T-helper 17 cell (primary cell): ENCODE measurements around the gene PGAM1. TPM values are rescaled to one million over a fixed set of nuclear protein-coding genes. Genes with fewer than 3 reads are reported as not detected.
"Not testable (repeated sequence)": the region's sequence is repeated elsewhere in the genome, so short reads cannot be mapped to it uniquely, and the experiment has no call there.

Source experiments
- ATAC-seq: fragments of 150-1000 bp; cut with Tn5 transposase; 2 replicates; pipeline ENCODE4 v1.10.0; 2021; ENCODE audit warnings: mild to moderate bottlenecking, moderate library complexity
- DNase-seq, 3 donors: peaks; one replicate each; pipeline versions ENCODE4 v3.0.0 to v3.0.0-alpha.2; 2020 to 2021
- H3K9me3 ChIP-seq: one replicate; pipeline ENCODE4 v1.7.0; 2013; ENCODE audit warnings: low read length, mild to moderate bottlenecking; ENCODE audit not compliant: control insufficient read depth, poor library complexity, severe bottlenecking
- H3K27ac Mint-ChIP-seq: one replicate; pipeline ENCODE4 v1.8.0; 2022; ENCODE audit warnings: mild to moderate bottlenecking, moderate library complexity, mixed read lengths
- H3K27me3 Mint-ChIP-seq: one replicate; pipeline ENCODE4 v1.8.0; 2022; ENCODE audit warnings: mixed read lengths
- H3K36me3 Mint-ChIP-seq: one replicate; pipeline ENCODE4 v1.8.0; 2022; ENCODE audit warnings: low read depth, mixed read lengths
- H3K4me1 Mint-ChIP-seq: one replicate; pipeline ENCODE4 v1.8.0; 2022; ENCODE audit warnings: mild to moderate bottlenecking, mixed read lengths
- H3K4me3 Mint-ChIP-seq: one replicate; pipeline ENCODE4 v1.8.0; 2022; ENCODE audit warnings: mild to moderate bottlenecking, moderate library complexity, mixed read lengths
- total RNA-seq, 4 donors: library from RNA in 2 of 4; stranded (reverse) in 2 of 4; gene quantifications; one replicate each; pipeline ENCODE4 v1.2.3 and lab custom pipeline; 2022 to 2026

The PGAM1 gene
- total RNA-seq, 2 donors from 2014 or later: 88.6 to 101 TPM

DNA sequence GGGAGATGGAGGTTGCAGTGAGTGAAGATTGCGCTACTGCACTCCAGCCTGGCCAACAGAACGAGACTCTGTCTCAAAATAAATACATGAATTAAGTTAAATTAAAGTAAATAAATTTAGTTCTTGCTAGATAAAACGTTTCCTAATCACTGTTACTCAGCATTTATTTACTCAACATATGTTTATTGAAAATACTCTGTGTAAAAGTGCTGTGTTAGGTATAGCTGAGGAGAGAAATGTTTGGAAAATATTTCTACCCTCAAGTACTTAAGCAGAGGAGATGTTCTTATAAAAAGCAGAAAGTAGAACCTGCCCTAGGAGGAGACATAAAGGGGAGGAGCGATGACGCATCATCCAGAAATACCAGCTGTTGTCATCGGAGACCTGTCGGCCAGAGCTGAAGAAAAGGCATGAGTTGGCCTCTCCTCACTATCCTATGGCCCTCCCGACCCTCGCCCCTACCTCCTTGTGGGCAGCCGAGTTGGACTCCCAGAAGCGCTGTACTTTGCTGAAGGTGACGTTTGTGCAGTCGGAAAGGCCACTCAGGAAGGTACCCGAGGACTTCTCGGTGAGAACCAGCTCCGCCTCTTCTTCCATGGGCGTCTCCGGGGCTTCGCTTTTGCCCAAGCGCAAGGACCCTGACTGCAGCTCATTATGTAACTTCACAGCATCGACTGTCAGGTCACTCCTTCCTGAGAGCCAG, 26.0 kb upstream of the PGAM1 start:
- no peaks in the 10 kb centered on the region for H3K9me3 ChIP-seq
- ATAC-seq (no peak), DNase-seq (no peak)
- Mint-ChIP-seq H3K4me1 (peaks cover 8% of the 10 kb centered on the region), H3K4me3 (peak overlapping the region; percentile 92), H3K27me3 (no peaks in the 10 kb centered on the region), H3K27ac (peak overlapping the region; percentile 97), H3K36me3 (no peaks in the 10 kb centered on the region)

- H3K9me3 ChIP-seq: no peaks in the 10 kb centered on the region
- H3K4me1 Mint-ChIP-seq: peaks cover 8% of the 10 kb centered on the region
- peak; percentile 95 for ATAC-seq
- H3K27ac Mint-ChIP-seq: peak within 1 kb of the TSS; percentile 97
- H3K36me3 Mint-ChIP-seq: no peaks in the 10 kb centered on the region
- DNase-seq: peak; percentile 56 to 70 (median 69)
- peak within 1 kb of the TSS; percentile 92 for H3K4me3 Mint-ChIP-seq
- no peaks in the 10 kb centered on the region for H3K27me3 Mint-ChIP-seq
Observed at GRCh38 chr10:97400665-97401454, 25.1 kb upstream of the PGAM1 start, which contains the start of gene RRP12. Gene RRP12 (minus strand): TSS chr10:97401340. CDS start chr10:97401231, 109 bp downstream.

GRCh38 chr10:97401455-97401919, 24.5 kb upstream of the PGAM1 start:
- no peaks in the 10 kb centered on the region for H3K36me3 Mint-ChIP-seq
- H3K4me3 Mint-ChIP-seq: peak overlapping the region; percentile 92
- ATAC-seq (no peak), DNase-seq (no peak)
- H3K27me3 Mint-ChIP-seq: no peaks in the 10 kb centered on the region
- H3K4me1 Mint-ChIP-seq: peaks cover 8% of the 10 kb centered on the region
- H3K9me3 ChIP-seq: no peaks in the 10 kb centered on the region
- peak overlapping the region; percentile 97 for H3K27ac Mint-ChIP-seq

- Mint-ChIP-seq H3K4me1 (peaks cover 14% of the 10 kb centered on the region), H3K27ac (no peak overlapping the region), H3K36me3 (no peaks in the 10 kb centered on the region), H3K27me3 (no peaks in the 10 kb centered on the region), H3K4me3 (no peak overlapping the region)
- DNase-seq (no peak), ATAC-seq (no peak)
- H3K9me3 ChIP-seq: no peaks in the 10 kb centered on the region
Observed at GRCh38 chr10:97404044-97404443, 21.9 kb upstream of the PGAM1 start.

- Mint-ChIP-seq H3K36me3 (no peaks in the 10 kb centered on the region), H3K4me3 (no peak overlapping the region), H3K27me3 (no peaks in the 10 kb centered on the region), H3K27ac (no peak overlapping the region), H3K4me1 (peaks cover 12% of the 10 kb centered on the region)
- no peaks in the 10 kb centered on the region for H3K9me3 ChIP-seq
- ATAC-seq (no peak), DNase-seq (no peak)
Observed at GRCh38 chr10:97406064-97406463, 19.9 kb upstream of the PGAM1 start.

GRCh38 chr10:97406483-97406882, 19.5 kb upstream of the PGAM1 start:
- not testable (repeated sequence) for H3K4me3 Mint-ChIP-seq, H3K27ac Mint-ChIP-seq, ATAC-seq, DNase-seq, H3K27me3 Mint-ChIP-seq, H3K36me3 Mint-ChIP-seq, H3K9me3 ChIP-seq, H3K4me1 Mint-ChIP-seq

DNA sequence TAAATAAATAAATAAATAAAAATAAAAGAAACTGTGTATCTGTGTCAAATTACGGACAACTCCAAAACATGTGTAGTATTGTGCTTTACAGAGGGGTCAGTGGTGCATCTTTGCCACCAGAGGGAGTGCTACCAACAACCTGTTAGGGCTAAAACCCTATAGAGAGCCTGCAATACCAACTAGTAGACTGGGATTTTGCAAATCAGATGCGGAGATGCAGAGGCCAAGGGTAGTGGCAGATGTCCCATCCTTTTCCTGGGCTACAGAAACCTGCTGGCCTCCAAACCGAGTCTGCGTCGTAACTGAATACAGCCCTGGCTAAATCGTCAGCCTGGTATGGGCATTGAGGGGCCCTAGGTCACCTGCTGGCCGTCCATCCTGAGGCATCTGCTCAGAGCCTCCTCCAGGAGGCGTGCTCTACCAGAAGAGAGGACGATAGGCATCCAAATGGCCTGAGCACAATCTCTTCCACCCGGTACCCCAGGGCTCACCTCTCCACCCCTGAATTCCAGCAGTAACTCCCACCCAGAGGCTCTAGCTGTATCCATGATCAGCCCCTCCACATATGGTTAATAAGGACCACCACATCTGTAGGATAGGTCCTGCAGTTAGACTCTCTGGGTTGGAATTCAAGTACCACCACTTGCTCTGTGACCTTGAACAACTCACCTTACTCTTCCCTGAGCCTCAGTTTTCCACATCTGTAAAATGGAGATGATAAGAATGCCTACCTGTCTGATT, 18.6 kb upstream of the PGAM1 start:
- peak overlapping the region; percentile 14 for H3K27ac Mint-ChIP-seq
- H3K27me3 Mint-ChIP-seq: no peaks in the 10 kb centered on the region
- H3K36me3 Mint-ChIP-seq: no peaks in the 10 kb centered on the region
- H3K9me3 ChIP-seq: no peaks in the 10 kb centered on the region
- H3K4me1 Mint-ChIP-seq: peaks cover 6% of the 10 kb centered on the region
- H3K4me3 Mint-ChIP-seq: peak overlapping the region; percentile 36
- DNase-seq (peak; percentile 33 to 46 (median 35)), ATAC-seq (peak; percentile 98)

DNA sequence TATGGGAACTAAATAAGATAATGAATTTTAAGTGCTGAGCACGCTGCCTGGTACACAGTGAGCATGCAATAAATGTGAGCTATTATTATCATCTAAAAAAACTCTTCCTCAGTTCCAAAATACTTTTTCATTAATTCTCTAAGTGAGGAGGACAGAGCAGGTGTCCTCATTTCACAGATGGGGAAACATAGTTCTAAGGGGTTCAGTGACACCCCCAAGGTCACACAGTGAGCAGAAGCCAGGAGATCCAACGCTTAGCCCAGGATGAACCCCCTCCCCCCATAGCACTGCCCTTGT, 18.1 kb upstream of the PGAM1 start:
- Mint-ChIP-seq H3K27me3 (no peaks in the 10 kb centered on the region), H3K27ac (peak overlapping the region; percentile 14), H3K4me1 (peaks cover 8% of the 10 kb centered on the region), H3K4me3 (no peak overlapping the region), H3K36me3 (no peaks in the 10 kb centered on the region)
- no peak for ATAC-seq
- no peaks in the 10 kb centered on the region for H3K9me3 ChIP-seq
- no peak for DNase-seq

DNA sequence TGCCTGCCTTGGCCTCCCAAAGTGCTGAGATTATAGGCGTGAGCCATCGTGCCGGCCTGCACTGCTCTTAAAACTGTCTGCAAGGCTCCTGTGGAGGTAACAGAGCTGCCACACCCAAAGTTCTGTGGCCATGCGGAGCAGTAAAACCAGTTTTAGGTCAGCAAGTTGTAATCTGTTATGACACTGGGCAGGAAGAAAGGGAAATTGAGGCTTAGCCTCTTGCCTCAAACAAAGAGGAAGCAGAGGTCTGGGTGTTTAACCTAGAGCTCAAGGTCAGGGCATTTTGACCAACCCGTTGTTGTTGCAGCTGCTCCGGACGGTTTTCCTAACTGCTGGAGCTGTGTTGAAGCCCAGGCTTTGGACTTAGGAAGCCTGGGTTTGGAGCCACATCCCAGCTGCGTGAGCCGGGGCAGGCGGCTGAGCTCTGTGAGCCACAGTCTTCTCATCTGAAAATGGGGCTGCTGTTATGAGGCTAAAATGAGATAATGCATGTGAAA, 17.4 kb upstream of the PGAM1 start:
- Mint-ChIP-seq H3K27me3 (no peaks in the 10 kb centered on the region), H3K4me1 (peaks cover 12% of the 10 kb centered on the region), H3K4me3 (no peak overlapping the region), H3K36me3 (no peaks in the 10 kb centered on the region), H3K27ac (no peak overlapping the region)
- H3K9me3 ChIP-seq: no peaks in the 10 kb centered on the region
- DNase-seq: no peak
- no peak for ATAC-seq

DNA sequence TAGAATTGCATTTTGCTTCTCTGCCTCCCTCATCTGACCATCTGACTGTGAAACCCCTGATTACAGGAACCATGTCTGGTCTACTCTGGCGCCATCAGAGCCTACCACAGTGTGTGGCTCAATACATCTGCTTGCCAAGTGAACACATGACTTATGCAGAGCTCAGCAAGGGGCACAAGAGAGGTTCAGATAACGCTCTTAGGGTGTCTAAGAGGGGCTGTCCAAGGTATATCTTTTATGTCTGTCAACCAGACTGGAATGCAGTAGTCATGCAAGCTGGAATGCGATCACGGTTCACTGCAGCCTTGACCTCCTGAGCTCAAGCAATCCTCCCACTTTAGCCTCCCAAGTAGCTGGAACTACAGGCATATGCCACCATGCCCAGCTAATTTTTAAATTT, 14.6 kb upstream of the PGAM1 start:
- Mint-ChIP-seq H3K4me1 (peaks cover 22% of the 10 kb centered on the region), H3K36me3 (no peaks in the 10 kb centered on the region), H3K27ac (no peak overlapping the region), H3K27me3 (no peaks in the 10 kb centered on the region), H3K4me3 (no peak overlapping the region)
- no peaks in the 10 kb centered on the region for H3K9me3 ChIP-seq
- ATAC-seq: no peak
- no peak for DNase-seq

GRCh38 chr10:97412891-97413304, 13.1 kb upstream of the PGAM1 start:
- Mint-ChIP-seq H3K4me3 (peak overlapping the region; percentile 67), H3K27ac (peak overlapping the region; percentile 93), H3K36me3 (no peaks in the 10 kb centered on the region), H3K4me1 (peaks cover 24% of the 10 kb centered on the region), H3K27me3 (no peaks in the 10 kb centered on the region)
- ATAC-seq (no peak), DNase-seq (no peak)
- H3K9me3 ChIP-seq: no peaks in the 10 kb centered on the region

GRCh38 chr10:97416565-97416964, 9.4 kb upstream of the PGAM1 start:
- Mint-ChIP-seq H3K4me3 (no peak overlapping the region), H3K36me3 (no peaks in the 10 kb centered on the region), H3K4me1 (peaks cover 40% of the 10 kb centered on the region), H3K27ac (peak overlapping the region; percentile 95), H3K27me3 (no peaks in the 10 kb centered on the region)
- no peaks in the 10 kb centered on the region for H3K9me3 ChIP-seq
- ATAC-seq: no peak
- no peak for DNase-seq

DNA sequence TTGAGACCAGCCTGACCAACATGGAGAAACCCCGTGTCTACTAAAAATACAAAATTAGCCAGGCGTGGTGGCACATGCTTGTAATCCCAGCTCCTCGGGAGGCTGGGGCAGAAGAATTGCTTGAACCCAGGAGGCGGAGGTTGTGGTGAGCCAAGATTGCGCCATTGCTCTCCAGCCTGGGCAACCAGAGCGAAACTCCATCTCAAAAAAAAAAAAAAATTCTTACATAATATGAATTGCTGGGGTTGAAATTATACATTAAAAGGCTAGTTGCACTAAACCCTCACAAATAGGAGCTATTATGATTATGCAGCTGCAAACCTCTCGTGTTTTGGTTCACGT, 2.3 kb upstream of the PGAM1 start:
- Mint-ChIP-seq H3K4me1 (peaks cover 28% of the 10 kb centered on the region), H3K27ac (peak overlapping the region; percentile 47)
- not testable (repeated sequence) for H3K27me3 Mint-ChIP-seq, H3K4me3 Mint-ChIP-seq, ATAC-seq, H3K36me3 Mint-ChIP-seq, H3K9me3 ChIP-seq, DNase-seq
